Measurements from ENCODE around the gene ARHGEF38.

Gene ARHGEF38

DNA sequence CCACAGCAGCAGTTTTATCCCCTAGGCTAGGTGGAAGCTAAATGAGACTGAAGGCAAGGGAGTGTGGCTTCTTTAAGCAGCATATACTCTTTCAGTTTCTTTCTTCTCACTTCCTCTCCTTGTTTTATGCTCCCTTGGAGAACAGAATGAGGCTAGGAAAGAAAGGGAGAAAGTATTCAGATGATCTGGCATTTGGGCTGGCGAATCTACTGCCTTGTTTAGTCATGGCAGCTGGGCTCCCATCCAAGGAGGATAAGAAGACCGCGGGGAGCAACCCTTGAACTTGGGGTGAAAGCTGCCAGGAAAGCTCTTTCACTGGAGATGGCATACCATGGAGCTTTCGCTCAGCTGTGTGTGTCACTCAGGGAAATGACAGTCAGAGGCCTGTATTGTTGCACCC is 72.1 kb downstream of the ARHGEF38 start:
- Histone ChIP-seq H3K27me3 (ENCODE audit: control insufficient read depth, insufficient read depth, low read length) (no peaks in the 10 kb centered on the region), H3K27ac (ENCODE audit: low read depth, low read length) (no peak overlapping the region), H3K4me3 (ENCODE audit: low read length) (no peak overlapping the region), H3K9ac (ENCODE audit: low read length) (no peak overlapping the region), H3K4me1 (ENCODE audit: control insufficient read depth, insufficient read depth, low read length) (no peaks in the 10 kb centered on the region), H3K36me3 (ENCODE audit: control insufficient read depth, insufficient read depth, low read length) (no peaks in the 10 kb centered on the region)

GRCh38 chr4:105625214-105625613 is 72.8 kb downstream of the ARHGEF38 start:
- no peak overlapping the region for H3K27ac ChIP-seq (ENCODE audit: low read depth, low read length)
- no peak overlapping the region for H3K4me3 ChIP-seq (ENCODE audit: low read length)
- no peaks in the 10 kb centered on the region for H3K4me1 ChIP-seq (ENCODE audit: control insufficient read depth, insufficient read depth, low read length)
- no peaks in the 10 kb centered on the region for H3K27me3 ChIP-seq (ENCODE audit: control insufficient read depth, insufficient read depth, low read length)
- no peaks in the 10 kb centered on the region for H3K36me3 ChIP-seq (ENCODE audit: control insufficient read depth, insufficient read depth, low read length)
- no peak overlapping the region for H3K9ac ChIP-seq (ENCODE audit: low read length)

DNA sequence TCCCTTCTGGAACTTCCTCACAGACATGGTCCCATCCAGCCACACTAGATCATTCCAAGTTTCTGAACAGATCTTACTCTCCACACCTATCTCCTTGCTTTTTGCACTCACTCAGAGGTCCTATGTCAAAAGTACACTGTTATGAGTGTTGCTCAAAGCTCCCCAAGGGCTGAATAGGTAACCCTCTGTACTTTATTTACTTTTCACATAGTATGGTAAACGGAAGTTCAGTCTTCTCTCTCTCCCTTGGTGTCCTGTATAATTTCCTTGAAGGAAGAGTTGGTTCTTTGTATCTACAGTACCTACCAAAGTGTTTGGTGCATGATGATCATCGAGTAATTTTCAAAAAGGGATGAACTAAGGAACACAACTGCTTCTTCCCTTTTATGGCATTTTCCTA is 74.4 kb downstream of the ARHGEF38 start:
- Histone ChIP-seq H3K4me1 (ENCODE audit: control insufficient read depth, insufficient read depth, low read length) (peaks cover 11% of the 10 kb centered on the region), H3K36me3 (ENCODE audit: control insufficient read depth, insufficient read depth, low read length) (no peaks in the 10 kb centered on the region), H3K9ac (ENCODE audit: low read length) (no peak overlapping the region), H3K27ac (ENCODE audit: low read depth, low read length) (no peak overlapping the region), H3K27me3 (ENCODE audit: control insufficient read depth, insufficient read depth, low read length) (no peaks in the 10 kb centered on the region), H3K4me3 (ENCODE audit: low read length) (no peak overlapping the region)

GRCh38 chr4:105627620-105628019 is 75.2 kb downstream of the ARHGEF38 start:
- H3K27me3 ChIP-seq (ENCODE audit: control insufficient read depth, insufficient read depth, low read length): no peaks in the 10 kb centered on the region
- no peak overlapping the region for H3K4me3 ChIP-seq (ENCODE audit: low read length)
- no peaks in the 10 kb centered on the region for H3K36me3 ChIP-seq (ENCODE audit: control insufficient read depth, insufficient read depth, low read length)
- H3K9ac ChIP-seq (ENCODE audit: low read length): no peak overlapping the region
- H3K27ac ChIP-seq (ENCODE audit: low read depth, low read length): no peak overlapping the region
- peaks cover 11% of the 10 kb centered on the region for H3K4me1 ChIP-seq (ENCODE audit: control insufficient read depth, insufficient read depth, low read length)

GRCh38 chr4:105630670-105631655 is 78.5 kb downstream of the ARHGEF38 start:
- Histone ChIP-seq H3K27me3 (ENCODE audit: control insufficient read depth, insufficient read depth, low read length) (no peaks in the 10 kb centered on the region), H3K4me1 (ENCODE audit: control insufficient read depth, insufficient read depth, low read length) (peaks cover 11% of the 10 kb centered on the region), H3K27ac (ENCODE audit: low read depth, low read length) (no peak overlapping the region)

DNA sequence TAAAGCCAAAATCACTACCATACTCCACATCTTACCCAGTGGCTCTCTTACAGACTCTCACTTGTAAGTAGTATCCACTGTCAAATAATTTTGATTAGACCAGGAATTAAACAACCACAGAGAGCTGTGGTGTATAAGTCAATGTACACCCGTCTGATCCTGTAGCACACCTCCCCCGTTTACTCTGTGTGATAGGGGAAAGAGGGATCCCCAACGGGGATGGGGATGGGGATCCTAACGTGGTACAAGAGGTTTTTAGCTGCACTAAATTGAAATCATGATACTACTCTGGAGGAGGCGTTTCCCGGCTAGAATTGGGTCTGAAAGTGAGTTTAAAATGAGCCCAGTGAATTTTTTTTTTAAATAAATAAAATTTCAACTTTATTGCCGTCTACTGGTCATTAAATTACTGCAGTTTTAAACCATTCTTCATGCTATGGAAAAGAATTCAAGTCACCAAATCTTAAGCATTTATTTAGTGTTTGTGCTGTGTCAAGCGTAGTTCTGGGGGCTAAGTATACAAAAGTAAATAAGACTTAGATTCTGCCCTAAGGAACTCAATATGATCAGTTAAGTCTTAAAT is 79.5 kb downstream of the ARHGEF38 start:
- Histone ChIP-seq H3K9ac (ENCODE audit: low read length) (no peak overlapping the region), H3K36me3 (ENCODE audit: control insufficient read depth, insufficient read depth, low read length) (no peaks in the 10 kb centered on the region), H3K4me1 (ENCODE audit: control insufficient read depth, insufficient read depth, low read length) (peaks cover 11% of the 10 kb centered on the region), H3K27ac (ENCODE audit: low read depth, low read length) (no peak overlapping the region), H3K27me3 (ENCODE audit: control insufficient read depth, insufficient read depth, low read length) (no peaks in the 10 kb centered on the region), H3K4me3 (ENCODE audit: low read length) (no peak overlapping the region)

More at GRCh38 chr4:105630670-105631655, 78.5 kb downstream of the ARHGEF38 start:
- H3K4me3 ChIP-seq (ENCODE audit: low read length): no peak overlapping the region
- no peak overlapping the region for H3K9ac ChIP-seq (ENCODE audit: low read length)
- H3K36me3 ChIP-seq (ENCODE audit: control insufficient read depth, insufficient read depth, low read length): no peaks in the 10 kb centered on the region

- H3K36me3 ChIP-seq (ENCODE audit: control insufficient read depth, insufficient read depth, low read length): no peaks in the 10 kb centered on the region
- H3K4me1 ChIP-seq (ENCODE audit: control insufficient read depth, insufficient read depth, low read length): peaks cover 11% of the 10 kb centered on the region
- H3K4me3 ChIP-seq (ENCODE audit: low read length): no peak overlapping the region
- no peak overlapping the region for H3K27ac ChIP-seq (ENCODE audit: low read depth, low read length)
- H3K9ac ChIP-seq (ENCODE audit: low read length): no peak overlapping the region
- H3K27me3 ChIP-seq (ENCODE audit: control insufficient read depth, insufficient read depth, low read length): no peaks in the 10 kb centered on the region
These were observed 80.2 kb downstream of the ARHGEF38 start for GRCh38 chr4:105632599-105632998.

GRCh38 chr4:105633241-105633640 is 80.8 kb downstream of the ARHGEF38 start:
- Histone ChIP-seq H3K9ac (ENCODE audit: low read length) (no peak overlapping the region), H3K27me3 (ENCODE audit: control insufficient read depth, insufficient read depth, low read length) (no peaks in the 10 kb centered on the region), H3K27ac (ENCODE audit: low read depth, low read length) (no peak overlapping the region), H3K4me3 (ENCODE audit: low read length) (no peak overlapping the region), H3K36me3 (ENCODE audit: control insufficient read depth, insufficient read depth, low read length) (no peaks in the 10 kb centered on the region), H3K4me1 (ENCODE audit: control insufficient read depth, insufficient read depth, low read length) (peaks cover 11% of the 10 kb centered on the region)

DNA sequence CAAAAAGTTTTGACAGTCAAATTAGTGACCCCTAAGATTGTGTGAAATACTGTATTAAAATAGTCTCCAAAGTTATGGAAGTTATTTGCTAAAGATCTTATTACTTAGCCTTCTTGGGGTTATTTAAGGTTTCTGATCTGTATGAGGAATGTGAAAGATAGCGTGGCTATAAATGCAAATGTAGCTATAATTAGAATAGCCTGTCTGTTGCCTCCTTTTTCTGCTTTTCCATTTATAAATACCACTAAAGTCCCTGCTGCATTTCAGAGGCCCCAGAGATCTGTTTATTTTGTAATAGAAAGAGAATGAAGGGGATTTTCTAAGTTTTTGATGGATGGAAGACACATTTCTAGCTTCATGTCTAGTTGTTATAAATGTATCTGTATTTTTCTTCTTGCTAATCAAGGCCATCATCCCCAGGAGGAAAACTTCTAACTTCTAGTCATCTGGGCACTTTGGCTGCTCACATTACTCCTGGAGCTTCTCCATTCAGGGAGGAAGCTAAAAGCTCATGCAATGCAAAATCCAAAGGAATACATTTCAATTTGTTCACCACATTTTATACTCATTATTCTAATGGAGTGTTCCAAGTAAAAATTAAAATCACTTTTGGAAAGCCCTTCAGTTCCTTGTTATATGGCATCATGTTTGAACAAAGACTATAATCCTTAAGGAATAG is 82.1 kb downstream of the ARHGEF38 start:
- Histone ChIP-seq H3K27me3 (ENCODE audit: control insufficient read depth, insufficient read depth, low read length) (no peaks in the 10 kb centered on the region), H3K27ac (ENCODE audit: low read depth, low read length) (no peak overlapping the region), H3K4me1 (ENCODE audit: control insufficient read depth, insufficient read depth, low read length) (peaks cover 11% of the 10 kb centered on the region), H3K9ac (ENCODE audit: low read length) (no peak overlapping the region), H3K36me3 (ENCODE audit: control insufficient read depth, insufficient read depth, low read length) (no peaks in the 10 kb centered on the region), H3K4me3 (ENCODE audit: low read length) (no peak overlapping the region)

DNA sequence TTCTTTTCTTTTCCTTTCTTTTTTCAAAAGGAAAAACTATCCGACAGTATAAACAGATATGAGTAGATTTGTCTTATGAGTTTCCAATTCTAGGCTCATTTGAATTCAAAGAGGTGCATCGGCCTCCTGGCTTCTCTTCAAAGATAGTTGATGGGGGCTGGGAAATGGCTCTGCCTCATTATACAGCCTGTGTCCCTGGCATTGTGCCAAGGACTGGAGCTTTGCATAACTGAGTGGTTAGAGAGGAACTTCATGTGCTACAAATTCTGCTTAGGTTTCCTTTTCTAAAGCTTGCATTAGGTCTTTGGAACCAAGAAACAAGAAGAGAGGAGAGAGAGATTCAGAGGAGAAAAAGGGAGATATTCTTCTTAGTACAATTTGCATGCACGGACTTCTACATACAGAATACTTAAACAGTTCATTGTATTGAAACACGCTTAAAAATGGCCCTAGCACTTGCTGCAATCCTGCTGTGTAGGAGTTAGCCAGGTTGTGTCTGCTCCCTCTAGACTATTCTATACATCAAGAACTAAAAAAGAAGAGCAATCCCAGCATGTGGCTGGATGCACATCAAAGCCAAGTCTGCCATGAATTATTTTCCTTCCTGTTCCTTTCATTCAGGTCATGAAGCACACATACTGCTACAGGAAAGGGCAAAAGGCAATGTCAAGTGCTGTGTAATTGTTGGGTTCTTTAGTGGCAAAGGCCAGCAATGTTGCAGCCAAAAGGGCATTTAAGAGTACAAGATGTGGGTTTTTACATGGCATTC is 85.2 kb downstream of the ARHGEF38 start:
- Histone ChIP-seq H3K27me3 (ENCODE audit: control insufficient read depth, insufficient read depth, low read length) (no peaks in the 10 kb centered on the region), H3K9ac (ENCODE audit: low read length) (no peak overlapping the region), H3K27ac (ENCODE audit: low read depth, low read length) (no peak overlapping the region), H3K36me3 (ENCODE audit: control insufficient read depth, insufficient read depth, low read length) (no peaks in the 10 kb centered on the region), H3K4me1 (ENCODE audit: control insufficient read depth, insufficient read depth, low read length) (no peaks in the 10 kb centered on the region), H3K4me3 (ENCODE audit: low read length) (no peak overlapping the region)

DNA sequence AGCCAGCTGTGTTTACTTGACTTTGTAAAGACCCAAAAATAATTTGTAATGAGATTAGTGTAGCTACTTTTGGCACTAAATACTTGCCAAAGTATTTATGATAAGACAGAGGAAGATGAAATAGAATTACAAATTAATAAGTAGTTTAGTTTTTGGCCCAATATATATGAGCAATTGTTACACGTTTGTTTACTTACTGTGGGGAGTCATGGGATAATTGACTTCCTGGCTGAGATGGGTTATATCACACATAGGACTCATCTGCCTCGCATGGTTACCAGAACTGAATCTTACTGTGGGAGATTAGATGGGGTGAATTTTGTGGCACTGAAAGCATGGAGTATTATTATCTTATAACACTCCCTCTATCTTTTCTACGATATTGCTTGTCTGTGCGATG is 89.4 kb downstream of the ARHGEF38 start:
- Histone ChIP-seq H3K9ac (ENCODE audit: low read length) (no peak overlapping the region), H3K27ac (ENCODE audit: low read depth, low read length) (no peak overlapping the region), H3K4me1 (ENCODE audit: control insufficient read depth, insufficient read depth, low read length) (no peaks in the 10 kb centered on the region), H3K27me3 (ENCODE audit: control insufficient read depth, insufficient read depth, low read length) (no peaks in the 10 kb centered on the region), H3K36me3 (ENCODE audit: control insufficient read depth, insufficient read depth, low read length) (no peaks in the 10 kb centered on the region), H3K4me3 (ENCODE audit: low read length) (no peak overlapping the region)

DNA sequence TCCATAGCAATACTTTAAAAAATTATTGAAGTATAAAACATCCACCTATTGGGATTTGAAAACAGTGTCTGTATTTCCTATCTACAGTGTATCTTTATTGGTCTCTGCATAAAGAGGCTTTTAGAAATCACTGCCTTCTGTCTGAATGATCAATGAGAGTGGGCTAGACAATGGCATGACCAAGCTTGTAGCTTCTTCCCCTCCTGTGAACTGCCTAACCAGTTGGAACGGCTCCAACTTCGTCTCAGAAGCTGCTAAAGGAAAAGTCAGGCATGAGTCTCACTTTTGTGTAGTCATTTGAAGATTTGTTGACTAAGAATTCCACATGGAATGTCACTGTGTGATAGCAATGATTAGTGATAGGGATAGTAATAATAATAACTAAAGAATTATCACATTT is 91.8 kb downstream of the ARHGEF38 start:
- H3K4me1 ChIP-seq (ENCODE audit: control insufficient read depth, insufficient read depth, low read length): no peaks in the 10 kb centered on the region
- no peaks in the 10 kb centered on the region for H3K36me3 ChIP-seq (ENCODE audit: control insufficient read depth, insufficient read depth, low read length)

More for the DNA sequence above, 91.8 kb downstream of the ARHGEF38 start:
- no peak overlapping the region for H3K9ac ChIP-seq (ENCODE audit: low read length)
- no peak overlapping the region for H3K27ac ChIP-seq (ENCODE audit: low read depth, low read length)
- H3K4me3 ChIP-seq (ENCODE audit: low read length): no peak overlapping the region
- H3K27me3 ChIP-seq (ENCODE audit: control insufficient read depth, insufficient read depth, low read length): no peaks in the 10 kb centered on the region
